OCI-LY1 (cell line): ENCODE data around the gene FBXW12.

Experiments used
- CTCF ChIP-seq: fragments of 200-600 bp; sonication (generic), shearing (Covaris generic); IDR thresholded peaks from 2 replicates; pipeline ENCODE4 v1.5.1; 2017; ENCODE audit warnings: mild to moderate bottlenecking, antibody characterized with exemption, low read length, moderate library complexity, mixed read lengths
- EZH2 ChIP-seq: fragments of 200-600 bp; sonication (generic), shearing (Covaris generic); IDR thresholded peaks from 2 replicates; pipeline ENCODE4 v1.8.0; 2017; ENCODE audit warnings: borderline replicate concordance, mixed run types, mild to moderate bottlenecking, antibody characterized with exemption, low read length, moderate library complexity, mixed read lengths

GRCh38 chr3:48419597-48419996 lies 47.6 kb downstream of the FBXW12 start:
- TF ChIP-seq CTCF (no peak), EZH2 (no peak)
